Activated CD4-positive, alpha-beta T cell treated with anti-CD3 and anti-CD28 coated beads, Interleukin-2, amount 50 U/mL, for 4 hours (primary cell): ENCODE measurements around the gene XYLT1.

ENCODE experiments used
- DNase-seq, 2 experiments: peaks; one replicate each; pipeline ENCODE4 v3.0.0-alpha.2; 2020

XYLT1 gene

GRCh38 chr16:17273142-17273561, 197.6 kb downstream of the XYLT1 start:
- no peak for DNase-seq

GRCh38 chr16:17272716-17273115, 198.0 kb downstream of the XYLT1 start:
- DNase-seq: no peak

- no peak for DNase-seq
These were observed 199.1 kb downstream of the XYLT1 start for GRCh38 chr16:17271687-17272086.

- DNase-seq: no peak
These were observed 200.1 kb downstream of the XYLT1 start for GRCh38 chr16:17270683-17271109.

- DNase-seq: no peak
These were observed 200.6 kb downstream of the XYLT1 start for GRCh38 chr16:17270111-17270510.

- no peak for DNase-seq
These were observed 201.3 kb downstream of the XYLT1 start for GRCh38 chr16:17269439-17269838.

GRCh38 chr16:17266608-17267313, 204.0 kb downstream of the XYLT1 start:
- DNase-seq: no peak

GRCh38 chr16:17265154-17265553, 205.6 kb downstream of the XYLT1 start:
- no peak for DNase-seq

GRCh38 chr16:17261197-17261858, 209.4 kb downstream of the XYLT1 start:
- no peak for DNase-seq

- no peak for DNase-seq
These were observed 210.4 kb downstream of the XYLT1 start for GRCh38 chr16:17260276-17260849.

- no peak for DNase-seq
These were observed 210.9 kb downstream of the XYLT1 start for GRCh38 chr16:17259751-17260270.

GRCh38 chr16:17258848-17259713, 211.7 kb downstream of the XYLT1 start:
- no peak for DNase-seq

- DNase-seq: no peak
These were observed 212.6 kb downstream of the XYLT1 start for GRCh38 chr16:17258077-17258599.

GRCh38 chr16:17257426-17258023, 213.2 kb downstream of the XYLT1 start:
- no peak for DNase-seq

GRCh38 chr16:17252701-17253100, 218.1 kb downstream of the XYLT1 start:
- no peak for DNase-seq

GRCh38 chr16:17252064-17252463, 218.7 kb downstream of the XYLT1 start:
- no peak for DNase-seq

- DNase-seq: no peak
These were observed 219.3 kb downstream of the XYLT1 start for GRCh38 chr16:17251496-17251895.

GRCh38 chr16:17246974-17247732, 223.6 kb downstream of the XYLT1 start:
- no peak for DNase-seq

- DNase-seq: no peak
These were observed 224.4 kb downstream of the XYLT1 start for GRCh38 chr16:17246268-17246885.

GRCh38 chr16:17245776-17246175, 225.0 kb downstream of the XYLT1 start:
- no peak for DNase-seq
